Measurements from ENCODE around the gene EID3. TPM values are rescaled to one million over a fixed set of nuclear protein-coding genes. Genes with fewer than 3 reads are reported as not detected.

EID3 gene
- polyA plus RNA-seq, 4 donors = 3.3 to 4.6 (median 4.1) TPM

DNA sequence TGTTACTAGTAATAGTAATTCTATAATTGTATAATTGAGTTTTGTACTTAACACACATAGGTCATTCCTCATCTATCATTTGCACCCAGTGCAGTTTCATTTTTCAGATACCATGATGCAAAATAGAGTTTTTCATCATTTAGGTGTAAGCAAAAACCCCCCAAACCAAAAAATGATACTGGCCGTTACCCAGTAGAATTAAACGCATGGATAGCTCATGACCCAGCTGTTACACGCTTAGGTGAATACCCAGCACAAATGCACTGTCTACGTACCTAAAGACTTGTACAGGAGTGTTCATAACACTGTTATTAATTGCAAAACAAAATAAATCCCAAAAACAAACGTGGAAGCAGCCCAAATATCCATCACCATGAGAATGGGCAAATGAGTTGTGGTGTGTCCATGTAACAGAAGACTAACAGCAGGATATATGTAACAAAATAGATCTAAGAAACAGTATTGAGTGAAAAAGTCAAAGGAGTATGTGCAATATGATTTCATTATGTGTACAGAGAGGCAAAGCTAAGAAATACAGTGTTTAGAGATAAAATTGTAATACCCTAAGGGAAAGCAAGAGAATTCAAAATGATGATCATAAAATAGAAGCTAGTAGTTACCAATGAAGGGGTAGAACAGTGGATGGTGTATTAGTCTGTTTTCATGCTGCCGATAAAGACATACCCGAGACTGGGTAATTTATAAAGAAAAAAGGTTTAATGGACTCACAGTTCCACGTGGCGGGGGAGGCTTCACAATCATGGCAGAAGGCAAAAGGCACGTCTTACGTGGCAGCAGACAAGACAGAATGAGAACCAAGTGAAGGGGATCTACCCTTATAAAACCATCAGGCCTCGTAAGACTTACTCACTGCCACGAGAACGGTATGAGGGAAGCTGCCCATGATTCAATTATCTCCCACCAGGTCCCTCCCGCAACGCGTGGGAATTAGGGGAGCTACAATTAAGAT, 49.8 kb downstream of the EID3 start:
- DNase-seq (ENCODE audit: low read depth in 4 of 4, low spot score in 3 of 4) = no peak

DNA sequence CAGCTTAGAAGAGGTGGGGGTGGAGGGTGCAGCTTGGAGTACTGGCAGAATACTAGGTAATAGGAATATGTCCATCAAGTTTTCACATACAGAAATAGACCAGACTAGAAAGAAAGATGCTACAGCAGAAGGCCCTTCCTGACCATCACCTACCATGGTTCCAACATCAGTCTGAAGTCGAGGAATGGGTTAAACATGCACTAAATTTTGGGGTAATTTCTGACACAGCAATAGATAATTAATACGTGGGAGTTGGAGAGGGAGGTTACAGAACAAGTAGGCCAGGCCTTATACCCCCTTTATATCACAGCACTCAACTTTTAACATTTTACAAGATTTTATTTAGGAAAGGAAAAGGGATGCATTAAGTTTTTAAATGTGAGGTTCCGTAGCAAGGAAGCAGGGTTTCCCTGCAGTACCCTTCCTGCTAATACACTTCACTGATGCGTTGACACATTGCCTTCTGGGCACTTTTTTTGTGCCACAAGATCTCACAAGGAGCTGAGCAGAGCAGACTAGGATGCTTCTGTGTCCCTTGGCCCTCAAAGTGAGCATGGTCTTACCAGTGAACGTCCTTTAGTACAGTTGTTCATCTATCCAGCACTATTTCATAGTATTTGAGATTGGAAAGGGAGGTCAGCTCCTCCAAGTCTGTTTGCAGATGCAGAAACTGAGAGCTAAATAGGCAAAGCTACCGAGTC, 50.8 kb downstream of the EID3 start:
- no peak for DNase-seq (ENCODE audit: low read depth in 4 of 4, low spot score in 3 of 4)

Other genes with a start within 250 kb of the EID3 start
- gene HCFC2, start 239.2 kb upstream of the EID3 start, polyA plus RNA-seq (ENCODE audit: insufficient read length in 4 of 4) = 10 to 100 TPM; 16.5 to 27.6 (median 20.4) TPM
- gene NFYB, start 165.5 kb upstream of the EID3 start, polyA plus RNA-seq (ENCODE audit: insufficient read length in 4 of 4) = 100 to 1,000 TPM in 2 of 4 donors, 10 to 100 TPM in 2; 86.5 to 126 (median 102) TPM
- gene TXNRD1, start 88.0 kb upstream of the EID3 start, polyA plus RNA-seq (ENCODE audit: insufficient read length in 4 of 4) = 10 to 100 TPM; 54.0 to 72.7 (median 59.0) TPM
- gene CHST11, start 153.2 kb downstream of the EID3 start, polyA plus RNA-seq (ENCODE audit: insufficient read length in 4 of 4) = 1 to 10 TPM; 4.1 to 7.7 (median 6.9) TPM

All from left renal pelvis (tissue), 4 donors.